Measurements from ENCODE around the gene XAF1.
"Not testable (repeated sequence)": the region's sequence is repeated elsewhere in the genome, so short reads cannot be mapped to it uniquely, and the experiment has no call there.

Gene XAF1

DNA sequence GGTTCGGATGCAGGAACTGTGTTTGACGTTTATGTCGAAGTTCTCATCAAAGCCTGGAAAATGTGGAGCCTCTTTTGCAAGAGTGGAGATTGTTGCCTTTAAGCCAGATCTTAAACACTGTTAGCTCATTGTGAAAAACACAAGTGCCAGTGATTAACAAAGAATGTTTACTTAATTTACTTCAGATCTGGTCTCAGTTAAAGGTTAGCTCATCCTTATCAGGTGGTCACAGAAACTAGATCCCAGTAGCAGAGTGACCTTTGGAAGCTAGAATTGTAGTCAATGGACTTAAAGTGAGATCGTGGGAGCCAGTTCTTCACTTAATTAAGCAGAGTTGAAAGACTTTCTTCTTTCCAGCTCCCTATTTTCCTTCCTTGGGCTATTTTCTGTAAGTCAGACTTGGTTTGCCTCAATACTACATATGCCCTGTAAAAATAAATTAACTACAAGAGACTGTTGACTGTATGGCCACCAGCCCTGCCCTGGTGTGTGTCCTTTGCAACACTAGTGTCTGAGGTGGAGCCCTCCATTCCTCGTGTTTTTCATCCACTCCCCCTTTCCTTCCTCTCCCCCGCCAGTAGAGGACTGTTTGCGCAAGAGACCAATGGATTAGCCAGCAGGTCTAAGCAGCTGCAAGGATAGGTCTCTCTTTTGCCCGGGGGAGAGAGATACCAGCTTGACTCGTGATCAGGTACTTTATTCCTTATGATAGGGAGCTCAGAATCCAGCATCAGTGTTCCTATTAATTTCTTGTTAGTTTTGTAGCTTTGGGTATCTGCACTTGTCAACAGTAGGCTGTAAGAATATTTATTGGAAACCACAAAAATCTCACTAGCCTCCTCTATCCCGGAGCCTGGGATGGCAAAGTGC lies 40.4 kb downstream of the XAF1 start:
- H3K27ac ChIP-seq, result no peak overlapping the region
- no peaks in the 10 kb centered on the region for H3K36me3 ChIP-seq
- H3K4me3 ChIP-seq, result no peak overlapping the region
- no peaks in the 10 kb centered on the region for H3K9me3 ChIP-seq
- no peaks in the 10 kb centered on the region for H3K27me3 ChIP-seq
- H3K4me2 ChIP-seq, result no peak overlapping the region
- H3K4me1 ChIP-seq, result no peaks in the 10 kb centered on the region
- H4K20me1 ChIP-seq, result no peaks in the 10 kb centered on the region
- TF ChIP-seq Cebpa-rat (IDR thresholded peaks at IDR 0.05), result no peak
- H3K9ac ChIP-seq, result no peak overlapping the region

DNA sequence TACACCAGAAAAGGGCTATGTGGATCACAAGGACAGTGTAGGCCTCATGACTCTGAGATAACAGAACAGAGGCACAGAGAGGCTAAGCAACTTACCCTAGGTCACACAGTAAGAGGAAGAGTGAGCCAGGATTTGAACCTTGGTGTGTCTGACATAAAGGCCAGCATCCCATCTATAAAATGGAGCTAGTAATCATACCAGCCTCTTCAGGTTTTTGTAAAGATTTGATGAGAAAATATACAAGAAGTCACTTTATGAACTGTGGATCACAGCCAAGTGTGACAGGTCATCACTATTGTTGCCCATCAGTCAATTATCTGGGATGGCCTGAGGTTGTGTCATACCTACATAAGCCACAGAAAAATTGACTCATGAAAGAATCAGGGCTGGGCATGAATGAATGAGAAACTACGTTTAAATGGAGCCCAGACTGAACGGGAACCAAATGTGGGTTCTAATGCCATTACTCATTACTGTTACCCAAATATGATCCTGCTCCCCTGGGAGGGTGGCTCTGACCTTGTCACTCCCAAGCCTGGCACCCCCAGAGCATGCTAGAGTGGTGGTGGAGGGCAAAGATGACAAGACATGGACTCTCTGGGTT lies 41.1 kb downstream of the XAF1 start:
- Histone ChIP-seq H3K27ac (no peak overlapping the region), H3K9me3 (no peaks in the 10 kb centered on the region), H3K36me3 (no peaks in the 10 kb centered on the region), H4K20me1 (no peaks in the 10 kb centered on the region), H3K4me2 (no peak overlapping the region), H3K9ac (no peak overlapping the region), H3K4me1 (no peaks in the 10 kb centered on the region), H3K27me3 (no peaks in the 10 kb centered on the region), H3K4me3 (no peak overlapping the region)
- TF ChIP-seq Cebpa-rat (IDR thresholded peaks at IDR 0.05), result no peak

DNA sequence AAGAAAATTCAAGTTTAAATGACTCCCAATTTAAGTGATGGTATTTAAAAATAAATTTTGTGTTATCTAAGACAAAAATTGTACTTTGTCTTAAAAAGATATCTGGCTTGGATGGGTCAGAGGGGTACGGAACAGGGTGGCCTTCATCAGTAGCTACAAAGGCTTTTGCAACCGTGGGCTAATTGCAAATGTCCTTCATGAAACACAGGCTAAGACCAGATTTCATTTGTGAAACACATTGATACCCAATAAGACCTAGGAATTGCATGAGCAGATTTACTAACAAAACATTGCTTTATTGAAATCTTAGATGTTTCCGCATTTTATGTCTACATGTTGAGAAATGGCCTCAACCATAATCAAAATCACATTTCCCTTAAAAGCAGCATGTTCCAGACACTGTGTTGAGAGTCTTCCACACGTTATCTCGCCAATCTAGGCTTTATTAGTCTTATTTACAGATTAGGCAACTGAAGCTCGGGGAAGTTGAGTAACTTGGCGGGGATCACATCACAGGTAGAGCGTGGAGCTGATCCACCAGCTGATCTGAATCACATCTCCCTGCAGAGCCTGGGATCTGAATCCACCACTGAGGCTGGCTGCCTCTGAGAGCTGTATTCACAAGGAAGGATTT lies 42.0 kb downstream of the XAF1 start:
- Histone ChIP-seq H3K9ac (no peak overlapping the region), H3K27ac (no peak overlapping the region)

DNA sequence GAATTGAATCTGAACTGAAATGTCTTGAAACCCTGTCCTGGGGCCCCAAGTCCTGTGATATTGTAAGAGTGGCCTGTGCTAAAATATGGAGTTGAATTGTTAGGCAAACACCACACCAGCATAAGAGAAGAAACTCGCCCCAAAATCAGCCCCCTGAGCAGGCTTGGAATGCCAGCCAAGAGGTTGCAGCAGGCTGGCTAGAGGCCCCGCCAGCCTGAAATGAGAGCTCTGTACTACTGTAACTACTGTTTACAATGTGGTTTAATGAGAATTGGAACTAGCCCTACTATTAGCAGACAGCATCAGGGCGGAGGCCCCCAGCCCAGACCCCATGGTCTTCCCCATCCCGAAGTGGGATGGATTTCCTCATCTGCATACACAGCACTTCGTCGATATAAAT lies 43.9 kb downstream of the XAF1 start:
- Histone ChIP-seq H3K27me3 (no peaks in the 10 kb centered on the region), H3K9me3 (no peaks in the 10 kb centered on the region), H3K36me3 (no peaks in the 10 kb centered on the region), H3K4me3 (no peak overlapping the region), H4K20me1 (no peaks in the 10 kb centered on the region), H3K9ac (no peak overlapping the region), H3K4me1 (no peaks in the 10 kb centered on the region), H3K4me2 (no peak overlapping the region), H3K27ac (no peak overlapping the region)
- no peak for TF ChIP-seq Cebpa-rat (IDR thresholded peaks at IDR 0.05)

More for the DNA sequence above, 42.0 kb downstream of the XAF1 start:
- Histone ChIP-seq H3K4me2 (no peak overlapping the region), H3K9me3 (no peaks in the 10 kb centered on the region), H3K4me1 (no peaks in the 10 kb centered on the region), H4K20me1 (no peaks in the 10 kb centered on the region), H3K27me3 (no peaks in the 10 kb centered on the region), H3K36me3 (no peaks in the 10 kb centered on the region), H3K4me3 (no peak overlapping the region)
- TF ChIP-seq Cebpa-rat (IDR thresholded peaks at IDR 0.05), result no peak

DNA sequence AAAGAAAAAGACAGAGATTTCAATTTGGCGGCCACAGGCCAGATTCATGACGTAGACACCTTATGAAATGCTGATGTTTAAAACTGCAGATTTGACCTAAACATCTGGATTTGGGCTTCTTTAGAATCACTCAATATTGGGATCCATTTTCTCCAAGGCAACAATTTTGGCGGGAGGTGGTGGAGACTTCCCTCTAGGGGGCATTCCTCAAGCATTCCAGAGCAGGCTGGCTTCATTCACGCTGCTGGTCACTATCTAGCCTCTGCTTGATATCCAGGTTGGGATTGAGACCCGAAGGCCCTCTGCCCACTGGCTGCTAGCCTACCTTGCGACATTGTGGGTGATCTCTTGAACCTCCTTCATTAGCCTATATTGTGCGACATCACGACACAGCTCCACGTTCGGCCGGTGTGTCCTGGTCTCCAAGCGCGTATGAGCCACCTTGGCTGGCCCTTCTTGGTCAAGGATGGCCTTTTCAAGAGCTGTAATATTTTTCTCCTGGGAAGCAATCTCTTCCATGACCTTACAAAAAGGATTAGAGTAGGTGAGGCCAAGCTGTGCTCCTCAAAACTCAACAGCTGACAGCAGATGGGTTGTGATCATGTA lies 44.7 kb downstream of the XAF1 start:
- H3K9me3 ChIP-seq, result no peaks in the 10 kb centered on the region
- no peak overlapping the region for H3K27ac ChIP-seq
- no peaks in the 10 kb centered on the region for H3K4me1 ChIP-seq
- no peak overlapping the region for H3K4me2 ChIP-seq
- TF ChIP-seq Cebpa-rat (IDR thresholded peaks at IDR 0.05), result no peak
- no peaks in the 10 kb centered on the region for H4K20me1 ChIP-seq
- H3K27me3 ChIP-seq, result no peaks in the 10 kb centered on the region
- H3K36me3 ChIP-seq, result no peaks in the 10 kb centered on the region
- no peak overlapping the region for H3K4me3 ChIP-seq
- H3K9ac ChIP-seq, result no peak overlapping the region

DNA sequence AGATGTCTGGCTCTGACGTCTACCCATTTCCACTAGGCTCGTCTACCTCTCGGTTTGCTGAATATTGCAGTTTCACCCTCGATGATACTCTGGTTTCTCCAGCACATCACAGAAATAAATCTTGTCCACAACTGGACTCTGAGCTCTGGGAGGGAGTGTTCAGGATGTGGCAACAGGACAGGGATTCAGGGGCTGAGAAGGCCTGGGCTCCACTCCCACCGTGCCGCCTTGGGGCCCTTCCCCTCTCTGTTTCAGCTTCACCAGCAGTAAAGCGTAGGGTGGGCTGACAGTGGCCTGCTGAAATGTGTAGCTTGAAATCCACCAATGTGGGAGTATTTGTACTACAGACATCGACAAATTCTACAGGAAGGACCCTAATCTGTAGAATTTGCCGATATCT lies 55.7 kb downstream of the XAF1 start:
- Histone ChIP-seq H3K36me3 (no peaks in the 10 kb centered on the region), H3K4me3 (no peak overlapping the region), H3K4me2 (no peak overlapping the region), H4K20me1 (no peaks in the 10 kb centered on the region), H3K27ac (no peak overlapping the region), H3K9me3 (no peaks in the 10 kb centered on the region), H3K27me3 (no peaks in the 10 kb centered on the region), H3K4me1 (no peaks in the 10 kb centered on the region), H3K9ac (no peak overlapping the region)
- no peak for TF ChIP-seq Cebpa-rat (IDR thresholded peaks at IDR 0.05)

DNA sequence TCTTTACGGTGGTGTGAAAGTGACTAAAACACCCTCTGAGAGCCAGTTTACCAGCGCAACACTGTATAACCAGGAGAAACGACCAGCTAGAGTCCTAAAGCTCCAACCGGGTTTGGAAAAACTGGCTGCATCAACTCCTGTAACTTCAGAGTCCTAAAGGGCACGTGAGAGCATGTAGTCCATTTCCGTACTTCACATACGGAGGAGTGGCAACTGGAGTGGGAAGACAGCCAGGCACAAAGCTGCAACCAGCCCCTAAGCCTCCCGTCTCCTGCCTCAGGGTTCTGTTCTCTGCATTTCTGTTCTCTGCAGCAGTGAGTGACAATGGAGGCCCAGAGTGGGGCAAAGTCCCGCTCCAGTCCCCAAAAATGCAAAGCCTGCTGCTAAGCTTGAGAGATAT lies 56.4 kb downstream of the XAF1 start:
- Histone ChIP-seq H3K4me1 (no peaks in the 10 kb centered on the region), H3K27me3 (no peaks in the 10 kb centered on the region), H3K27ac (no peak overlapping the region), H3K9ac (no peak overlapping the region), H3K4me2 (no peak overlapping the region), H4K20me1 (no peaks in the 10 kb centered on the region), H3K4me3 (no peak overlapping the region), H3K36me3 (no peaks in the 10 kb centered on the region), H3K9me3 (no peaks in the 10 kb centered on the region)
- TF ChIP-seq Cebpa-rat (IDR thresholded peaks at IDR 0.05), result no peak

DNA sequence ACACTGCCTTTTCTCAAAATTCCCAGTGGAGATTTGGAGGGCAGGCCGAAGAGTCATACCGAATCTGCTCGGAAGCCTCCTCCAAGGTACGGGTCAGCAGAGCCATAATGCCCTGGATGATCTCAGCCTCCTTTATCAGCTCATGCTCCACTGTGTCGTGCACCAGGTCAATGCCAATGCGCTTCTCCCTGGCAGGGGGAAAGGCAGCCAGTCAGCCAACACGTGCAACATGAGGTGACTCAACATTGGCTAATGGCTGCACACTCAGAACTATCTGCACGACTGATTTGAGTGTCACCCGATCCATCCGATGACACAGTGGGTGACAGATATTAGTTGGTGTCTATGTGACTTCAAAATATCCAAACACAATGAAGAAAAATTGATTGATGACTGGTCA lies 59.9 kb downstream of the XAF1 start:
- Histone ChIP-seq H3K36me3 (no peaks in the 10 kb centered on the region), H4K20me1 (no peaks in the 10 kb centered on the region), H3K4me3 (no peak overlapping the region), H3K4me2 (no peak overlapping the region), H3K27ac (no peak overlapping the region), H3K9me3 (no peaks in the 10 kb centered on the region), H3K9ac (no peak overlapping the region), H3K27me3 (no peaks in the 10 kb centered on the region), H3K4me1 (no peaks in the 10 kb centered on the region)
- TF ChIP-seq Cebpa-rat (IDR thresholded peaks at IDR 0.05), result no peak

DNA sequence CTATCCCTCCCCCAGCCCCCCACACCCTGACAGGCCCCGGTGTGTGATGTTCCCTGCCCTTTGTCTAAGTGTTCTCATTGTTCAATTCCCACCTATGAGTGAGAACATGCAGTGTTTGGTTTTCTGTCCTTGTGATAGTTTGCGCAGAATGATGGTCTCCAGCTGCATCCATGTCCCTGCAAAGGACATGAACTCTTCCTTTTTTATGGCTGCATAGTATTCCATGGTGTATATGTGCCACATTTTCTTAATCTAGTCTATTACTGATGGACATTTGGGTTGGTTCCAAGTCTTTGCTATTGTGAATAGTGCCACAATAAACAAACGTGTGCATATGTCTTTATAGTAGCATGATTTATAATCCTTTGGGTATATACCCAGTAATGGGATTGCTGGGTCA lies 60.5 kb downstream of the XAF1 start:
- H3K4me3 ChIP-seq, H3K9me3 ChIP-seq, H3K27me3 ChIP-seq, H3K27ac ChIP-seq, H3K9ac ChIP-seq, H3K4me2 ChIP-seq, H3K4me1 ChIP-seq, H4K20me1 ChIP-seq, H3K36me3 ChIP-seq: not testable (repeated sequence)

DNA sequence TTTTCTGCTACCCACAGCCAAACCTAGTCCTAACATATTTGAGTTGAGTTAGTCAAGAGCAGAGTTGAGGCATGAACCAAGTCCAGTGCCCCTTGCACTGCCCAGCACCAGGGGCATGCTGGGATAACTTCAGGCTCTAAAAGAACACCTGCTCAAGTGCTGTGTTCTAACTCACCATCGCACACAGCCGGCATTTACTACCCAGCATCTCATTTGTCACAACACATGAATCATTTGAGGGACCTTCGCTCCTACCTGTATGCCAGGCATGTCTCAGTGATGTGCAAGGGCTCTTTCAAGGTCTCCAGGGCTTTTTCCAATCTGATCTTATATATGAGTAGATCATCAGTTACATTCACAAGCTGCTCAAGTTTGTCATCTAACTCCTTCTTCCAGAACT lies 63.1 kb downstream of the XAF1 start:
- H3K27ac ChIP-seq, result no peak overlapping the region
- no peak overlapping the region for H3K9ac ChIP-seq
- H3K9me3 ChIP-seq, result no peaks in the 10 kb centered on the region
- H3K4me2 ChIP-seq, result no peak overlapping the region
- H4K20me1 ChIP-seq, result no peaks in the 10 kb centered on the region
- H3K27me3 ChIP-seq, result no peaks in the 10 kb centered on the region
- H3K36me3 ChIP-seq, result no peaks in the 10 kb centered on the region
- H3K4me1 ChIP-seq, result no peaks in the 10 kb centered on the region
- no peak for TF ChIP-seq Cebpa-rat (IDR thresholded peaks at IDR 0.05)
- no peak overlapping the region for H3K4me3 ChIP-seq

Measured in BLaER1 (cell line).